Stimulated activated CD4-positive, alpha-beta T cell treated with anti-CD3 and anti-CD28 coated beads, Interleukin-1b, Interleukin-23, amount 100 ng/mL, for 24 hours (primary cell): ENCODE measurements around the gene NDUFB10.

Experiments
- DNase-seq, 4 experiments: peaks; one replicate each; pipeline ENCODE4 v3.0.0-alpha.2; 2020; ENCODE audit warnings: low read depth in 4 of 4, low spot score in 1 of 4

The NDUFB10 gene

GRCh38 chr16:1968146-1968953, 9.0 kb downstream of the NDUFB10 start:
- no peak for DNase-seq

DNA sequence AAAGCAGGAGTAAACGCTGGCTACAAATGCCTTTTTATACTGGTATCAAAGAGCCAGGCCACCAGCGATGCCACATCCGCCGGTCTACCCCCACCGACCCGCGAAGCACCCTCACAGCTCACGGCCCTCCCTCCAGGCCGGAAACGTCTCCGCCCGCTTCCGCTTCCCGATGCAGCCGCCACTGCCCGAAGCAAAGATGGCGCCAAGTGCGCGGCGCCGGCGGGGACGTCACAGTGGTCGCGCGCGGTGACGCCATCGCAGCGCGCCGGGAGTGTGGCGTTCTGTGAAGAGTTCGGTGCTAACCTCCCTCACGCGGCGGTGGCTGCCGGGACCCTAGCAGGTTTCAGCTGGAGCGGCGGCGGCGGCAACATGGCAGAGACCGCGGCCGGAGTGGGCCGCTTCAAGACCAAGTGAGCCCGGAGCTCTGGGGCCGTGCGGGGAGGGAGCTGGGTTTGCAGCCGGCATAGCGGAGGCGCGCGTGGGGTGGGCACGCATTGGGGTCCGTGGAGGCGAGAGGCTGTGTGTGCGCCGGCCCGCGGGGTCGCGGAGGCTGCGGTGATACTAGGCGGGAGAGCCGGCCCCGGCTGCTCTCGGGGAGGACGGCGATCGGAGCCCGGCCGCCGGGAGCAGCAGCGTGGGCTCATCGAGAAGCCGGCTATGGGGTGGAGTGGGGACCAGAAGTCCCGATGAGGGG, 12.6 kb downstream of the NDUFB10 start, which contains the start of gene TBL3:
Gene TBL3, plus strand, starts transcription at position 258 of the 694 bp plus-strand sequence. Its CDS starts 112 bp downstream, at position 370.
- peak; percentile 84 to 94 (median 92) for DNase-seq

- DNase-seq = no peak
Measured at GRCh38 chr16:1972490-1972877, 13.1 kb downstream of the NDUFB10 start.

GRCh38 chr16:1973461-1974156, 14.3 kb downstream of the NDUFB10 start:
- no peak for DNase-seq

- no peak for DNase-seq
Measured at GRCh38 chr16:1974157-1975070, 15.1 kb downstream of the NDUFB10 start.

- DNase-seq = no peak
Measured at GRCh38 chr16:1975432-1976215, 16.3 kb downstream of the NDUFB10 start.

DNA sequence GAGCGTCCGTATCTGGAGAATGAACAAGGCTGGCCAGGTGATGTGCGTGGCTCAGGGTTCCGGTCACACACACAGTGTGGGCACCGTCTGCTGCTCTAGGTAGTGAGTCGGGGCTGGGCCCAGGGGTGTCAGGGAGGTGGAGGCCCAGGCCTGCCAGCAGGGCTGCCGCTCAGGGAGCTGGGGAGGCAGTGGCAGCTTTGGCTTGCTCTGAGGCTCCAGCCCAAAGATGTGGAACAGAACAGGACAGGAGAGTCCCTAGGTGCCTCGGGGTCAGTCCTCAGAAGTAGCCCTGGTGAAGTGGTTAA, 16.8 kb downstream of the NDUFB10 start:
- no peak for DNase-seq

DNA sequence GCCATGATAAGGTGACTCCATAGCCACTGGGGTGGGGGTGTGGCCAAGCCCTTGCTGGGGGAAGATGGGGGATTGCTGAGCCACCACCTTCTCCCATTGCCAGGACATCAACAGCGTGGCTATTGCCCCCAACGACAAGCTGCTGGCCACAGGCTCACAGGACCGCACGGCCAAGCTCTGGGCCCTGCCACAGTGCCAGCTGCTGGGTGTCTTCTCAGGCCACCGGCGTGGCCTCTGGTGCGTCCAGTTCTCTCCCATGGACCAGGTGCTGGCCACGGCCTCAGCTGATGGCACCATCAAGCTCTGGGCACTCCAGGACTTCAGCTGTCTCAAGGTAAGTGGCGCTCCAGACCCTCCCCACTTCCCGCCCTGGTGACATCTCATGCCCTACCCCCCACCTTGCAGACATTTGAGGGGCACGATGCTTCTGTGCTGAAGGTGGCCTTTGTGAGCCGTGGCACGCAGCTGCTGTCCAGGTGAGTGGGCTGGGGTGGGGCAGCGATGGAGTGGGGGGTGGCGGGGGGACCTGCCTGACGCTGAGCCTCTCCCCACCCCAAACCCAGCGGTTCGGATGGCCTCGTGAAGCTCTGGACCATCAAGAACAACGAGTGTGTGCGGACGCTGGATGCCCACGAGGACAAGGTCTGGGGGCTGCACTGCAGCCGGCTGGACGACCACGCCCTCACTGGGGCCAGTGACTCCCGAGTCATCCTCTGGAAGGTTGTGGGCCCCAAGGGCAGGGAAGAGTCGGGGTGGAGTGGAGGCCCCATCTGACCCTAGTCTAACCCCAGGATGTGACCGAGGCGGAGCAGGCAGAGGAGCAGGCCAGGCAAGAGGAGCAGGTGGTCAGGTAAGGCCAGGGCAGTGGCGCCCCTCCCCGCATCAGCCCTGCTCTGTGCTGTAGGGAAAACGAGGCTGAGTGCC, 17.9 kb downstream of the NDUFB10 start:
- DNase-seq = no peak

GRCh38 chr16:1977875-1978268, 18.5 kb downstream of the NDUFB10 start:
- no peak for DNase-seq

- no peak for DNase-seq
Measured at GRCh38 chr16:1978476-1979120, 19.3 kb downstream of the NDUFB10 start.

DNA sequence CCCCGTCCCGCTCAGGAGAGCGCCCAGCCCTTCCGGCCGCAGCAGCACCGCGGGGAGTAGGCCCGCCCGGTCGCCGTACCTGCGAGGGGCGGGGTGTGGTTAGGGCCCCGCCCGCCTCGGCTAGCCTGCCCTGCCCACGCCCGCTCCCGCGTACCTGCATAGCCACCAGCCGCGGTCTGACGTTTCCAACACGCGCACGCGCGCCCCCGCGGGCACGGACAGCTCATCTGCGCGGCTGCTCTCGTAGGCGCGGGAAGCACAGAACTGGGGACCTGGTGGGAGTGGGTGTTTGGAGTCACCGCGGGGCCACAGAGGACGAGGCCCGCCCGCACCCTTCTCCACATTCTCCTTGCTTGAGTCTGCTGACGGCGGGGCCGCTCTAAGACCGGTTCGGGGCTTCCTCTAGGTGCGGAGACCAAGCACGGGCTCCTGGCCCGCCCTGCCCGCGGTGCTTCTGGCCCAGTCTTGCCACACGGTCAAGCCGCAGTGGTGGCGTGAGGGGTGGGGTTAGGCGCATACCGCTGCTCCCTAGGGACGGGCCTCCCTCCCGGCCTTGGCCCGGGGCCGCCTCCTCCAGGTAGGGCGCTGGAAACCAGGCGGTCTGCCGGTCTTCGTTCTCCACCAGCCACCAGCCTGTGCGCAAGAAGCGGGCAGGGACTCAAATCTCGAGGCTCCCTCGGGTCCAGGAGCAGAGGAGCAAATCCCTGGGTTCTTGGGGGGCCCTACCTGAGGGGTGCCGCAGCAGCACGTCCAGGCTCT, 20.1 kb downstream of the NDUFB10 start:
- DNase-seq = no peak

DNA sequence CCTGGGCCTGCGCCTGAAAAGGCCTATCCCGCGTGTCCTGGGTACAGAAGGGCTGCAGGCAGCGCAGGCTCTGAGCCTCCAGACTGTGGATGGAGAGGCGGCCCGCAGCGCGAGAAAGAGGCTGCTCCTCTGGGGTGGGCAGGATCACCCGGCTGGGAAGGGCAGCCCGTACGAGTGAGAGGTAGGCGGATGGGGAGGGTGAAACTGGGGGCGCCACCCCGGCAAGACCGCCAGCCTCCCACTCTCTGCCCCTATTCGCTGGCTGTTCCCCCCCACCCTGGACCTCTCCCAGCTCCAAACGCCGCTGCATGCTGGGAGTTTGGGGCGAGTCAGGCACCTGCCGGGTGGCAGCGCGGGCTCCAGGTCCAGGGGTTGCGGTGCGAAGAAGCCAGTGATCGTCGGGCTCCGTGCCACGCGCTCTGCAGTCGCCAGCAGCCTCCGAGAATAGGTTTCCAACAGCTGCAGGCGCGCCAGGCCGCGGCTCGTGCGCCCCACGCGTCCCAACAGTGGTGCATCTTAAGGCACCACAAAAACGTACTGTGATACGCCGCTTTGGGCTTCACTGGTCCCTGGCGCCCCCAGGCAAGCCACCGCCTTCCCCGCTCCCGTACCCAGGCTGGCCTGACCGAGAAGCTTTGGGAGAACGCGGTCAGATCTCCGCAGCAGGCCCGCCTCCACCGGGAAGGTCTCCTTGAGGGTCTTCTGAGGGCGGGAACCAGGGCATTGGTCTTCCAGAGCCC, 20.9 kb downstream of the NDUFB10 start:
- DNase-seq = no peak

DNA sequence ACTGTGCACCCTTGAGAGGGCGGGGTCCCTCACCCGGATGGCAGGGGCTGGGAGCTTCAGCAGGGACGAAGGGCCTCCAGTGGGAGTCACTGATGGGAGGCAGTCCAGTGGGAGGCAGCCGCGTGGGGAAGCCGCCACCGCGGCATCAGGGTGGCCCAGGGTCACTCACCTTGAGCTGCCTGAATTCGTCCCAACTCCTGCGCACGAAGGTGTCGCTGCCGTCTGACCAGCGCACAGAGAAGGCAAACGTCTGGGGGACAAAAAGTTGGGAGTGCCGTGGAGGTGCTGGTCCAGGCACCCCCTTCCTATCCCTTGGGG, 21.4 kb downstream of the NDUFB10 start:
- DNase-seq = no peak

DNA sequence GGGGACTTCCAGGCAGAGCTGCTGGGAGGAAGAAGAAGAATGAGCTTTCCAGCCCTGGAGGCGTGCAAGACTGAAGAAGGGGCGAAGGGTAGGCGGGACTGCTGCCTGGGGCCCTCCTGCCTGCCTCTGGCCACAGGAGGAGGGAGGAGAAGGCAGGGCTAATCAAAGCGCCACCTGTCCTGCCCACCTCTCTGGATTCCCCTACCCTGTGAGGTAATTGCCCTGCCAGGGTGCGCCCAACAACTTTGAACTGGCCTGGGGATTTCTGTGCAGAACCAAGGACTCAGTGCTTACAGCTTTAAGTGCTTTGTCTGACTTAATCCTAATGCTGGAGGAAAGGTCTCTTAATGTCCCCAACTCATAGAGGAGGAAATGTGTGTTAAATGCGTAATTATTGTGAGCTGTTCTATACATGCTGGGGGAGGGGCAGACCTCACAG, 22.1 kb downstream of the NDUFB10 start, which contains the start of gene NOXO1:
Gene NOXO1, minus strand, starts transcription at position 72 of the 439 bp plus-strand sequence. CDS start 290 bp downstream, outside the sequence.
- DNase-seq = no peak

DNA sequence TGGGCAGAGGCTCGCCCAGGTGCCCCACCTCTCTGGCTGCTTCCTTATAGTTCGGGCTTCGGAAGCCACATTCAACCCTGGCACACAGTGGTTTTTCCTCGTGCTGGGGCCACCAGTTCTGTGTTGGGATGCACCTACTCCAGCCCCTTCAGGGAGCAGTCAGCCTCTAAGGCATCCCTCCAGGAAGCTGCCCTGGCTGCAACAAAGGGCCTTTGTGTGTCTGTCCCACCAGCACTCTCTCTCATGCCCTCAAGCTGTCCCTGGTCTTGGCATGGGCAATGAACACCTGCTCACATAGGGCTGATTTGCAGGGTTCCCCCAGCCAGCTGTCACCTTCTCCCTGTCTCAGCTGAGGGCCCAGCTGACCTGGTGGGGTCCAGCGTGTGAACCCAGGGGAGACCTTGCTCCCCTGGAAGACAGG, 22.7 kb downstream of the NDUFB10 start:
- DNase-seq = no peak

GRCh38 chr16:1982991-1983543, 23.7 kb downstream of the NDUFB10 start:
- DNase-seq = no peak
